HG02885 (cell line): ENCODE data around the gene MOAP1.
A peak's percentile ranks its signal among the peaks of the same experiment; 100 is the strongest.
"Not testable (repeated sequence)": the region's sequence is repeated elsewhere in the genome, so short reads cannot be mapped to it uniquely, and the experiment has no call there.

Experiments used
- ATAC-seq: cut with Tn5 transposase; IDR thresholded peaks from one replicate; pipeline ENCODE4 v1.9.1; 2021; ENCODE audit warnings: mild to moderate bottlenecking; ENCODE audit not compliant: unreplicated experiment, poor library complexity

The MOAP1 gene, protein sequence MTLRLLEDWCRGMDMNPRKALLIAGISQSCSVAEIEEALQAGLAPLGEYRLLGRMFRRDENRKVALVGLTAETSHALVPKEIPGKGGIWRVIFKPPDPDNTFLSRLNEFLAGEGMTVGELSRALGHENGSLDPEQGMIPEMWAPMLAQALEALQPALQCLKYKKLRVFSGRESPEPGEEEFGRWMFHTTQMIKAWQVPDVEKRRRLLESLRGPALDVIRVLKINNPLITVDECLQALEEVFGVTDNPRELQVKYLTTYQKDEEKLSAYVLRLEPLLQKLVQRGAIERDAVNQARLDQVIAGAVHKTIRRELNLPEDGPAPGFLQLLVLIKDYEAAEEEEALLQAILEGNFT

DNA sequence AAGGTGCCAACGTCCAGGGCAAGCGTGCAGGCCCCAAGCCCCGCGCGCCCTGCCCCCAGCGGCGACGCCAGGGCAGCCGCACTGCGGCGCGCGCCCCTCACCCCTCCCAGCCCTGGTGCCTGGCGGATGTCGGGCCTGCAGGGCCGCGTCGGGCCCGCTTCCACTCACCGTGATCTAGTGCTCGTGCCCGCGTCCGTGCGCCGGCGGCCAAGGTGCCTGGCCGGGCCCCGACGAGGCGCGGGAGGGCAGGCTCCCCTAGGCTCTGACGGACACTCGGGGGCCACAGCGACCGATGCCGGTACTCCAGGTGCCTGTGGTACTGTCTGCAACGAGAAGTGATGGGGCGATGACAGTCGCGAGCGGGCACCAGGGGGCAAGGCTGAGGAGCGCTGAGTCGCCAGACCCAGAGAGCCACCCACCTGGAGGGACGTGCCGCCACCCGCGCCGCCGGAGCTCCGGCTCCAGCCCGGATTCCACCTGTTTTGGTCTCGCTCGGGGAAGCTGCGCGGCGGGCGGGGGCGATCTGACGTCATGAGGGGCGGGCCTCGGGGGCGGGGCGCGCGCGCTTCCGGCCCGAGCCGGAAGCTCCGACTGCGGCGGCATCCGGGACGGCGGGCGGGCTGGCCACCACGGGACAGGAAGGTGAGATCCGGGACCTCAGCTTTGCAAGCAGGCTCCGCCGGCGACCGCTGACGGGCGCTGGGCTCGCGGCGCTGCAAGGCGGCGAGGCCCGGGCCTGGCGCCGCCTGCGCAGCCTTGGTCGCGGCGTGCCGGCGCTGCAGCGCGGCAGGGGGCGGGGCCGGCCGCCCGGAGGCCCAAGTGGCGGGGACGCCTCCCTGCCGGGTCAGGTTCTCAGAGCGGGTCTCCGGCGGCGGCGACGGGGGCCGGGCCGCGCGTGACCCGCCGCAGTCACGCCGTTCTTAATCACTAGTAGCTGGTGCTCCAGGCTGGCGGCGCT is at the start of gene MOAP1, which contains the start of gene LYSET:
Gene MOAP1 (minus strand): TSS at position 507 of the 958 bp plus-strand sequence. CDS start 655 bp downstream, outside the sequence.
Gene LYSET (plus strand): TSS at position 927 of the 958 bp plus-strand sequence. CDS start 89 bp downstream, outside the sequence.
- peak; percentile 84 for ATAC-seq

DNA sequence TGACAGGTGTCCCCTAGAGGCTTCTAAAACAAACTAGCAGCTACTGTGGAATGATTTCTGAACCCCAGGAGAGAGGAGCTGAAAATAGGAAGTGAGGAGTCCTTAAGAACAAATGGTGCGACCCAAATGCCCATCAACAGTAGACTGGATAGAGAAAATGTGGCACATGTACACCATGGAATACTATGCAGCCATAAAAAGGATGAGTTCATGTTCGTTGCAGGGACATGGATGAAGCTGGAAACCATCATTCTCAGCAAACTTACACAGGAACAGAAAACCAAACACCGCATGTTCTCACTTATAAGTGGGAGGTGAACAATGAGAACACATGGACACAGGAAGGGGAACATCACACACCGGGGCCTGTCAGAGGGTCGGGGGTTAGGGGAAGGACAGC is 48.4 kb upstream of the MOAP1 start:
- not testable (repeated sequence) for ATAC-seq

DNA sequence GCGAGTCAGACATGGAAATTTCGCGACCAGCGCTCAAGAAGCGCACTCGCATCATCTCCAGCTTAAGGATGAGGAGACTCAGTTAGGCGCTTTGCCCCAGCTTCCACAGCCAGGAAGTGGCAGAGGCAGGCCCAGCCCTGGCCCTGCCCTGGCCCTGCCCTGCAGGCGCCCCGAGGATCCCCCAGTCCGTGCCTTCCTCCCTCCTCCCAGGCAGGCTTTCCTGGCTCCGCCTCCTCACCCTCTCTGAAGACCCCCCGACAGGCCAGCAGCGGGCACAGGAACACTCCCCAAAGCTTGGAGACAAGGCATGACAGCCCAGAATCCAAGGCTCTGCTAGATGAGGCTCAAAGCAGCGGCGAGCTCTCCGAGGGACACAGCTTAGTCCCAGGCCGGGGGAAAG is 47.5 kb upstream of the MOAP1 start:
- no peak for ATAC-seq

DNA sequence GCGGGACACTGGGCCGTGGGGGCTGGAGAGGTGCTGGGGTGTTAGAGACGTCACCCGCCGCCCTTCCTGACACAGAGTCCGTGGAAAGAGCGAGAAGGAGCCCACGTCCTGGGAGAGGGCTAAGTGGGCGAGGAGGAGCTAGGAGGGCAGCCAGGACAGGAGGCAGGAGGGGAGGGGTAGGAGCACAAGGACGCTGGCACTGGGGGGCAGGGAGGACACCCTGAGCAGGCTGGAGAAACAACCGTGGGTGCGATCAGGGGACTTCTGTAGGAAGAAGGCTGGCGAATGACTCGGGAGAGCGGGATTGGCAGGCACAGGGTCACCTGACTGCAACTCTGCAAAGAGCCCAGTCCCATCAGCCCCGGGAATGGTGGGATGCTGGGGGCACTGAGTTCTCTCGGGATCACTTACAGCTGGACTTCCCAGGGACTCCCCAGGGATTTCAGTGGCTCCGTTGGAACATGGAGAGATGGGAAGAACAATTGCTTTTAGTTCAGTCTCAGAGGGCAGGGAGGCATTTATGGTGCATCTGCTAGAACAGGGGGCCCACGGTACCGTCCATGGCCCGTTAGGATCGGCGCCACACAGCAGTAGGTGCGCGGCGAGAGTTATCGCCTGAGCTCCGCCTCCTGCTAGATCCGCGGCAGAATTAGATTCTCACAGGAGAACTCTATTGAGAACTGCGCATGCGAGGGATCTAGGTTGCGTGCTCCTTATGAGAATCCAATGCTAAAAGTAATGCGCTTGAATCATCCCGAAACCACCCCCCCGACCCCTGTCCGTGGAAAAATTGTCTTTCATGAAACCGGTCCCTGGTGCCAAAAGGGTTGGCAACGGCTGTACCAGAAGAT is 46.7 kb upstream of the MOAP1 start:
- no peak for ATAC-seq

DNA sequence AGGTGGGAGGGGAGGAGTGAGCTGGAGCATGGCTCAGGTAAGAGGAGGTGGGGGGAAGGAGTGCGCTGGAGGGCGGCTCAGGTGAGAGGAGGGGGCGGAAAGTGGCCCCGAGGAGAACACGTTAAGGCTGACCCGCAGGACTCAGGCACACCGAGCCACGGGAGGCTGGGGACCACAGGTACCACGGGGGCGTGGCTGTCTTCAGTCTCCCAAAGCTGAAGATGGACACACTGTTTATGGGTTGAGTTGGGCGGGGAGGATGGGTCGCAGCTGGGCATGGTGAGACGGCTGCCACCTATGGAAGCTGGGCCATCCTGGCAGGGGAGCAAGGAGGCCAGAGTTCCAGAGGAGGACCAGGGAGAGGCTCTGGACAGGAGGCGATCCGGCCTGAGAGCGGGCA is 45.8 kb upstream of the MOAP1 start:
- ATAC-seq, result no peak

DNA sequence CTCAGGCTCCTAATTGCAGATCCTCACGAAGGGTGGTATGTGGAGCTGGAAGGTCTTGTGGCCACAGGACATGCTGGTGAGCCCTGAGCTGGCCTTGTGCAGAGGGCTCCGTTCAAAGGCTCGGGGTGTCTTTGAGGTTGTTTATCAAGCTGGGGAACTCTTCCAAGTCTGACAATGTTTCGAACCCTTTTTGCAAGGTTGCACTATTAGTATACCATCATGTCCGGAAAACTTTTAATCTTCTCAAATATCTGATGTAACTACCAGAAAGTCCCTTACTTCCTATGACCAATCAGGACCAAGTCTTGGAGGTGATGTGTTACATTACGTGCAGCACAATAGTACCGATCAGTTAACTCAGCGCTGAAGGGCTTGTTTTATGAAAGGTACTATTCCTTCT is 43.9 kb upstream of the MOAP1 start:
- ATAC-seq, result no peak

DNA sequence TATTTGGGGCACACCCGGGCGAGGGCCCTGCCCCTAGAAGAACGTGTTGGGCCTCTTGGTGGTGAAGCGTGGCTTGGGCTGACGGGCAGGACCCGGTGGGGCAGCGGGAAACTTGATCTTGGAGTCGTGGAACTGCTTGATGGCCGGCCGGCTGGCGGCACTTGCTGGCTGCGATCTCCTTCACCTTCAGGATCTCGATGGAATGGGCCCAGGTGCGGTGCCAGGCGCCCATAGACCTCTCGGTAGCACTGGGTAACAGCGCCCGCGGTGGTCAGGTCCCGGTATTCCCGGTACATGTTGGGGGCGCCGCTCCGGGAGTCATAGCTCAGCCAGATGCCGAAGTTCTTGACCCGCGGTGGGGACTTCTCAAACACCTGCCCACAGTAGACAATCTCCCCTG is 38.9 kb upstream of the MOAP1 start:
- no peak for ATAC-seq

DNA sequence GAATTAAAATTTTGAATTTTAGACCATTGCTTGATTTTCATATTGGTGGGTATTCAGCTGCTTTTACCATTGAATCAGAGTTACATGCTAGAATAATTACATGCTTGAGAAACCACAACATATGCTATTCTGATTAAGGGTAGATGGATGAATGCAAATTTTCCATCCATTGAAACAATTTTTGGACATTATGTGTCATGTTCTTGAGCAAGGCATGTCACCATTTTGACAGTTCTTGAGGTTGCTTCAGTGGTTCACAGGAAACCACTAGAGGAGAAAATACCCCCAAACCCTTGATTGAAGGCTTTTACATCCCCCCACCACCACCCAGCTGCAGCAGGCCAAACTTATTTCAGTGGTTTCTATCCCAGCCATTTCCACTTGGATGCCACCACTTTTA is 35.8 kb upstream of the MOAP1 start:
- ATAC-seq, result no peak

DNA sequence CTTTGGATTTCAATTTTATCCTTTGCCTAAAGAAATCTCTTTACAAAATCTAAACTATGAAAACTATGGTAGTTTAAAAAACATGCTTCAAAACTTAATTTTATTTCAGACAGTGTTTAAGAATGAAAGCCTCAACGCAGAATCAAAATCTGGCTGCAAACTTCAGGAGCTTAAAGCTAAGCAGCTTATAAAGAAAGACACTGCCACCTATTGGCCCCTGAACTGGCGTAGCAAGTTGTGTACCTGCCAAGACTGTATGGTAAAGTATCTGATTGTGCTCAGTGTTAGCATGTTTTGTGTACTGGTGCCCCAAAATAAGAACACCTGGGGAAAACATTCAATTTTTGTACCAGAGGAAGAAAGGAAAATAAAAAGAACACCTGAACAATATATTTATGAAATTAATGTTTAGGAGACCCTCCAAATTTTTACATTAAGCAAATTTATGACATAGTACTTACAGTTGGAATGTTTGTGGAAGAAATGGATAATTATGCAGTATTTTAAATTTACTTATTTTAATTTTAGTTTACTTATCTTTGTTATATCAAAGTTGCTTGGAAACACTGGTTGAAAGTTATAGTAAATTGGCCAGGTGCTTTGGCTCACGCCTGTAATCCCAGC is 34.5 kb upstream of the MOAP1 start:
- peak; percentile 78 for ATAC-seq

DNA sequence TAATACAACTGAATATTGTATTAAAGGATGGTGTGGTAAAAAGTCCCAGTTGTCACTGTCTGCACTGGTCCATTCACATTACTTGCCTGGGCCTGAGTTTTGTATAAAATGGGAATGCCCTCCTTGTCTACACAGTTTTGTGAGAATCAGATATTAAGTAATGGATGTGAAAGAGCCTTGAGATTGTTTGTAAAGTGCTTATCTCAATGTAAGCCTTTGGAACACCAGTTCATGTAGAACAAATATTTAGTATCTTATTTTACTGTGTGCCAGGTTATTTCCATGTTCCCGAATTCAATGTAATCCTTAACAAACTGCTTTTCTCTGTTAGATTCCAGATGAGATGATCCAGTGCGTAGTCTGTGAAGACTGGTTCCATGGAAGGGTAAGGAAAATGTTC is 29.9 kb upstream of the MOAP1 start:
- no peak for ATAC-seq

DNA sequence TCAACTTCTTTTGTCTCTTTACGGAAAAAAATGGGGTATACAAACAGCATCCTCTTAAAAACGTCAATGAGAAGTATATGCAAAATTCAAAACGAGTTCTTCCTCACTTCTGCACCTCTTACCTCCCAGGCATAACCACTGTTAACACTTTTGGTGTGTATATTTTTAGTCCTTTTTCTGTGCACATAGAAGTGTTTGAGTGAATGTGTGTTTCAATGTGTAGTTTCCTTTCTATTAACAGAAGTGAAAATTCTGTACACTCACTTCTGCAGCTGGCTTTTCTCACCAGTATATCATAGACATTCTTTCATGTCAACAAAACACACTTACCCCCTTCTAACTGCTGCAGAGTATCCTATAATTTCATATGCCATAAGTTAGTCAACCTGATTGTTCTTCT is 27.7 kb upstream of the MOAP1 start:
- ATAC-seq, result peak; percentile 67

DNA sequence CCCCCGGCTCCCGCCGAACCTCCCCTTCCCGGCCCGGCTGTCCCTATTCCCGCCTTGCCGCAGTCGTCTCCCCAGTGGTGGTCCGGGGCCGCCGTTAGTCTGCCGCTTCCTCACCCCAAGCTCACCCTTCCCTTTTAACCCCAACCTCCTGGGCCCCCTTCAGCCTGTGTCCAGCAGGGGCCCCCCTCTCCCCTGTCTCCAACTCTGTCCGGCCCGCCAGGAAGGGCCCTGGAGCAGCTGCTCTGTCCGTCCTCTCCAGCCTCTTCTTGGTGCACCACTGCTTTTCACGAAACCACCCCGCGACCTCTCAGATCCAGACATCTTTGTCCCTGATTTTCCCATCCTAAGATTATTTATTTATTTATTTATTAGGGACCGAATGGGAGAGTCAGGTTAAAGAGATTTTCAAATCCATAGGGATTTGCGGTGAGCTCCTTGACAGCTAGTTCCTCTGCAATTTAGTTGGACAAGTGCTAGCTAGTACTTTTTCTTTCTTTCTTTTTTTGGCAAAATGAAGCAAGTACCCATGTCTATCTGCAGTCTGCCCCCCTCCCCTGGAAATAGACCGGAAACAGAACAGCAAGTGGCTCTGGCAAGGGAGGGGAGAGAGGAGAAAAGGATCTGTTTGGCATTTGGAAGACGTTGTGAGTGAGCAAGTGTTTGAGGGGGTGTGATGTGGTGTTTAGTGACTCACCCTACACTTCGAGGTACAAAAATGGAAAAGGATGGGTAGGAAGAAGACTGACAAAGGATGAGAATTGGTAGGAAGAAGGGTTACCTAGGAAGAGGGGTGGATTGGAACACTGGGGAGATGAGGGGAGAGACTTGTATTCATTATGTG is 23.0 kb upstream of the MOAP1 start:
- ATAC-seq, result peak; percentile 47

DNA sequence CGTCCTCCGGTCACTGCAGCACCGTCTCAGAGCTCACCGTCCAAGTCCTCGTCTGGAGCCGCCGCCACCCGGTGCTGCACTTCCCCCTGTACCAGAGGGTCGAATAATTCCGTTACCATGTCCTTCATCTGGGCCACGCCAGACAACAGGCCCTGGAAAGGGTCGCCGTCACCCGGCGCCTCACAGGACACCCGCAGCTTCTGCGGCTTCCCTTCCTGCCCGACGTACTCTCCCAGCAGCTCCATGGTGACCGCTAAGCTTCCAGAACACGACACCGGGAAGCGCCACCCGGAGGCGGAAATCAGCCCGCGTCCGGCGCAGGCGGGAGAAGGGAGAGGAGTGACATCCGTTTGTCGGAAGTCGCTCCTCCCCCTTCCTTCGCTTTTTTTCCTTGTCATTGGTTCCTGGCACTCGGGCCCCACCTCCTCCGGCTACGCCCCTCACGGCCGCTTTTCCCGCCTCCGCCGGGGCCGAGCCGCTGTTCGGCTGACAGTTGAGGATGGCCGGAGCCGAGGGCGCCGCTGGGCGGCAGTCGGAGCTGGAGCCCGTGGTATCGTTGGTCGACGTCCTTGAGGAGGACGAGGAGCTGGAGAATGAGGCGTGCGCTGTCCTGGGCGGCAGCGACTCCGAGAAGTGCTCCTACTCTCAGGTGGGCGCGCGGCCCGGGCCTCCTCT is 22.2 kb upstream of the MOAP1 start, which contains the start of the genes GON7 and UBR7:
Gene GON7 (minus strand): TSS at position 273 of the 675 bp plus-strand sequence. CDS start 28 bp downstream, at position 245.
Gene UBR7 (plus strand): TSS at position 464 of the 675 bp plus-strand sequence. CDS start 36 bp downstream, at position 500.
- ATAC-seq, result peak; percentile 86

DNA sequence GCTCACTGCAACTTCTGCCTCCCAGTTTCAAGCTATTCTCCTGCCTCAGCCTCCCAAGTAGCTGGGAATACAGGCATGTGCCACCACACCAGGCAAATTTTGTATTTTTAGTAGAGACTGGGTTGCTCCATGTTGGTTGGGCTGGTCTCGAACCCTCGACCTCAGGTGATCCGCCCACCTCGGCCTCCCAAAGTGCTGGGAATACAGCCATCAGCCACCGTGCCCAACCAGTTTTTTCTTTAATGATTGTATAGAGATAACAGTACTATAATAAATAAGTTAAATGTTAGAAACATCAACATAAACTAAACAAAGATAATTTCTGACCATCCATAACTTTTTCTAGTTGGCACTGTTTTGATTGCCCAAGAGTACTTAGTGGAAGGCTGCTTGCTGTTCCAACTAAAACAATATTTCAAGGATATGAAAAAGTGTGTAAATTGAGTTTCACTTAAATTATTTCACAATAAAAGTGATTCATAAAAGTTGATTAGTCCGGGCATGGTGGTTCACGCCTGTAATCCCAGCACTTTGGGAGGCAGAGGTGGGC is 16.5 kb upstream of the MOAP1 start:
- no peak for ATAC-seq

DNA sequence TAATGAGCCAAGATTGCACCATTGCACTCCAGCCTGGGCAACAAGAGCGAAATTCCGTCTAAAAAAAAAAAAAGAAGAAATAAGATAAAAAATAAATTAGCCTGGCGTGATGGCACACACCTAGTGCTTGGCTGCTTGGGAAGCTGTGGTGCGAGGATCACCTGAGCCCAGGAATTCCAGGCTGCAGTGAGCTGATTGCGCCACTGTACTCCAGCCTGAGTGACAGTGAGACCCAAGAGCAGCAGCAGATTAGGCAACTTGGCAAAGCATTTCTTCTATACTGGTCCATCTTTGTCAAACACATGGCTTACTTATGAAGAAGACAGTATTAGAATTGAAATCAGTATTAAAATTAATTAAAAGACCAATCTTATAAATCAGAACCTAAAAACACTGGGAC is 15.9 kb upstream of the MOAP1 start:
- no peak for ATAC-seq

DNA sequence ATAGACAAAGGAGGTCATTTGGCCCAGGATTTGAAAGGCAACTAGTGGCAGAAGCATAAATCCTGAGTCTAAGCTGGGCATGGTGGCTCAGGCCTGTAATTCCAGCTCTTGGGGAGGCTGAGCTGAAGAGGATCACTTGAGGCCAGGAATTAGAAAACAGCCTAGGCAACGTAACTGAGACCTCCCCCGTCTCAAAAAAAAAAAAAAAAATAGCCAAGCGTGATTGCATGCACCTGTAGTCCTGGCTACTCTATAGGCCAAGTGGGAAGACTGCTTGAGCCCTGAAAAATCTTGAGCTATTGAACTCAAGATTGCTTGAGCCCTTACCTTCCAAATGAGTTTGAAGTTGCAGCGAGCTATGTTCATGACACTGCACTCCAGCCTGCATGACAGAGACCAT is 14.3 kb upstream of the MOAP1 start:
- ATAC-seq, result no peak

DNA sequence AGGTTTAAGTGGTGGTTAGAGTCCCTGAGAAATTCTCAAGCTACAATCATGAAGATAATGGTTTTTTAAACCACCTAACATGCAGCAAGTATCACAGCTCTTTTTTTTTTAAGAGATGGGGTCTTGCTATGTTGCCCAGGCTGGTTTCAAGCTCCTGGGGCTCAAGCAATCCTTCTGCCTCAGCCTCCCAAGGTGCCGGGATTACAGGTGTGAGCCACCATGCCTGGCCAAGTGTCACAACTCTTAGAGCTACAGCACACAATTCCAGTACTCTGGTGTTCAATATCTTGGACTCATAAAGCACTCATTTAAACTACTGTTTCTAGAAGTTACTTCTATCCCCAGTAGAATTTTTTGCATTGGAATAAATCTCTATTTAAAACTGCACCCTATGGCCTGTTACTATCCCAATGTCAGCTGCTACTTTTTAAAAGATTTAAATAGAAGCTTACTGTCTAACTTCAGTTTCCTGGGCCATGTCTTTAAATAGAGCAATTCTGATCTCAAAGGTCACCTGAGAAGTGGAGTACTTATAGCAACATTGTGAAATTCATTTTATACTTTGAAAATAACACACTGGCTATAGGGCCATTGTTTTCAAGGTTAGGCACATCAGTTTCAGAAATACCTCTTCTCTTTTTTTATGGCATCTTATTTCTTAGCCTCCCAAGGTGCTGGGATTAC is 10.8 kb upstream of the MOAP1 start:
- ATAC-seq, result no peak
